ENCODE data around the gene SYDE1.

The SYDE1 gene

DNA sequence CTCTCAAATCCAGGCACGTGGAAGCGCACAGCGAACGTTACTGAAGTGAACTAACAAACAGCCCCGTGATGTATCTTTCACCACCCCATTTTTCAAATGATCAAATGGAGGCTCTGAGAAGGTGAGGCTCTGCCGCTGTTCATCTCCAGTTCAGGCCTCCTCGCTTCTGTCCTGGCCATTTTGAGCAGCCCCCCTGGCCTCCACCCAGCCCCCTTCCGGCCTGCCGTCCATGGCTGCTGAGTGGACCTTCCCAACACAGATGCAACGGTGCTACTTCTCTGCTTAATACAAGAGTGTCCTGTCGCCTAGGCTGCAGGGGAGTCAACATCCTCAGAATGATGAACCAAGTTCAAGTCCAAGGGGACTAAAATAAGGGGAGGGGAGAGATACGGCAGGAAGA is 9.7 kb downstream of the SYDE1 start:
- no peaks in the 10 kb centered on the region for H3K4me1 ChIP-seq (ENCODE audit: insufficient read depth, low read length, severe bottlenecking)
- no peak overlapping the region for H3K27ac ChIP-seq (ENCODE audit: low read depth, low read length, poor library complexity, severe bottlenecking)
- H2AFZ ChIP-seq (ENCODE audit: low read length) = no peak overlapping the region
- no peaks in the 10 kb centered on the region for H3K27me3 ChIP-seq (ENCODE audit: insufficient read depth, low read length)
- H3K36me3 ChIP-seq (ENCODE audit: insufficient read depth, low read length) = peaks cover 56% of the 10 kb centered on the region
- H3K9me2 ChIP-seq (ENCODE audit: low read depth, low read length) = no peaks in the 10 kb centered on the region
- no peak overlapping the region for H3K4me2 ChIP-seq (ENCODE audit: low read length)
- H3K9me3 ChIP-seq (ENCODE audit: low read length) = no peaks in the 10 kb centered on the region
- no peaks in the 10 kb centered on the region for H3F3A ChIP-seq (ENCODE audit: insufficient read depth, low read length)
- TF ChIP-seq EZH2 (IDR thresholded peaks at IDR 0.05; ENCODE audit: borderline replicate concordance, low read length) = no peak
- TF ChIP-seq, protein P1, sequence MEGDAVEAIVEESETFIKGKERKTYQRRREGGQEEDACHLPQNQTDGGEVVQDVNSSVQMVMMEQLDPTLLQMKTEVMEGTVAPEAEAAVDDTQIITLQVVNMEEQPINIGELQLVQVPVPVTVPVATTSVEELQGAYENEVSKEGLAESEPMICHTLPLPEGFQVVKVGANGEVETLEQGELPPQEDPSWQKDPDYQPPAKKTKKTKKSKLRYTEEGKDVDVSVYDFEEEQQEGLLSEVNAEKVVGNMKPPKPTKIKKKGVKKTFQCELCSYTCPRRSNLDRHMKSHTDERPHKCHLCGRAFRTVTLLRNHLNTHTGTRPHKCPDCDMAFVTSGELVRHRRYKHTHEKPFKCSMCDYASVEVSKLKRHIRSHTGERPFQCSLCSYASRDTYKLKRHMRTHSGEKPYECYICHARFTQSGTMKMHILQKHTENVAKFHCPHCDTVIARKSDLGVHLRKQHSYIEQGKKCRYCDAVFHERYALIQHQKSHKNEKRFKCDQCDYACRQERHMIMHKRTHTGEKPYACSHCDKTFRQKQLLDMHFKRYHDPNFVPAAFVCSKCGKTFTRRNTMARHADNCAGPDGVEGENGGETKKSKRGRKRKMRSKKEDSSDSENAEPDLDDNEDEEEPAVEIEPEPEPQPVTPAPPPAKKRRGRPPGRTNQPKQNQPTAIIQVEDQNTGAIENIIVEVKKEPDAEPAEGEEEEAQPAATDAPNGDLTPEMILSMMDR (IDR thresholded peaks at IDR 0.05; ENCODE audit: low read length) = no peak
- no peaks in the 10 kb centered on the region for H4K20me1 ChIP-seq (ENCODE audit: insufficient read depth, low read length)
- H3K9ac ChIP-seq (ENCODE audit: low read length) = no peak overlapping the region
- H3K4me3 ChIP-seq (ENCODE audit: low read depth, low read length, poor library complexity, severe bottlenecking) = no peak overlapping the region
- H3K79me2 ChIP-seq (ENCODE audit: insufficient read depth, low read length) = no peaks in the 10 kb centered on the region

GRCh38 chr19:15118248-15118647 is 11.0 kb downstream of the SYDE1 start:
- H3K36me3 ChIP-seq (ENCODE audit: insufficient read depth, low read length) = peaks cover 60% of the 10 kb centered on the region

GRCh38 chr19:15118789-15119494 is 11.7 kb downstream of the SYDE1 start:
- Histone ChIP-seq H3K36me3 (ENCODE audit: insufficient read depth, low read length) (peaks cover 60% of the 10 kb centered on the region), H3K27ac (ENCODE audit: low read depth, low read length, poor library complexity, severe bottlenecking) (no peak overlapping the region), H3K9me2 (ENCODE audit: low read depth, low read length) (no peaks in the 10 kb centered on the region), H3K79me2 (ENCODE audit: insufficient read depth, low read length) (no peaks in the 10 kb centered on the region), H3F3A (ENCODE audit: insufficient read depth, low read length) (no peaks in the 10 kb centered on the region), H3K27me3 (ENCODE audit: insufficient read depth, low read length) (no peaks in the 10 kb centered on the region), H3K4me1 (ENCODE audit: insufficient read depth, low read length, severe bottlenecking) (peaks cover 2% of the 10 kb centered on the region), H3K4me2 (ENCODE audit: low read length) (no peak overlapping the region), H3K9me3 (ENCODE audit: low read length) (no peaks in the 10 kb centered on the region), H3K9ac (ENCODE audit: low read length) (no peak overlapping the region), H3K4me3 (ENCODE audit: low read depth, low read length, poor library complexity, severe bottlenecking) (no peak overlapping the region), H2AFZ (ENCODE audit: low read length) (no peak overlapping the region), H4K20me1 (ENCODE audit: insufficient read depth, low read length) (no peaks in the 10 kb centered on the region)
- no peak for TF ChIP-seq EZH2 (IDR thresholded peaks at IDR 0.05; ENCODE audit: borderline replicate concordance, low read length)
- TF ChIP-seq, protein P1 (IDR thresholded peaks at IDR 0.05; ENCODE audit: low read length) = no peak

More at GRCh38 chr19:15118248-15118647, 11.0 kb downstream of the SYDE1 start:
- Histone ChIP-seq H2AFZ (ENCODE audit: low read length) (no peak overlapping the region), H3K27me3 (ENCODE audit: insufficient read depth, low read length) (no peaks in the 10 kb centered on the region), H3K27ac (ENCODE audit: low read depth, low read length, poor library complexity, severe bottlenecking) (no peak overlapping the region), H3K4me2 (ENCODE audit: low read length) (no peak overlapping the region), H3F3A (ENCODE audit: insufficient read depth, low read length) (no peaks in the 10 kb centered on the region), H3K79me2 (ENCODE audit: insufficient read depth, low read length) (no peaks in the 10 kb centered on the region), H3K9me2 (ENCODE audit: low read depth, low read length) (no peaks in the 10 kb centered on the region), H3K4me3 (ENCODE audit: low read depth, low read length, poor library complexity, severe bottlenecking) (no peak overlapping the region), H3K9me3 (ENCODE audit: low read length) (no peaks in the 10 kb centered on the region), H4K20me1 (ENCODE audit: insufficient read depth, low read length) (no peaks in the 10 kb centered on the region), H3K9ac (ENCODE audit: low read length) (no peak overlapping the region), H3K4me1 (ENCODE audit: insufficient read depth, low read length, severe bottlenecking) (no peaks in the 10 kb centered on the region)
- TF ChIP-seq, protein P1 (IDR thresholded peaks at IDR 0.05; ENCODE audit: low read length) = no peak
- TF ChIP-seq EZH2 (IDR thresholded peaks at IDR 0.05; ENCODE audit: borderline replicate concordance, low read length) = no peak
